Fibroblast of the conjunctiva (primary cell): ENCODE results near the gene PTPRS.

Experiments used
- DNase-seq: peaks from one replicate; pipeline ENCODE4 v3.0.0-alpha.2; 2010; ENCODE audit warnings: low read depth

Gene PTPRS

DNA sequence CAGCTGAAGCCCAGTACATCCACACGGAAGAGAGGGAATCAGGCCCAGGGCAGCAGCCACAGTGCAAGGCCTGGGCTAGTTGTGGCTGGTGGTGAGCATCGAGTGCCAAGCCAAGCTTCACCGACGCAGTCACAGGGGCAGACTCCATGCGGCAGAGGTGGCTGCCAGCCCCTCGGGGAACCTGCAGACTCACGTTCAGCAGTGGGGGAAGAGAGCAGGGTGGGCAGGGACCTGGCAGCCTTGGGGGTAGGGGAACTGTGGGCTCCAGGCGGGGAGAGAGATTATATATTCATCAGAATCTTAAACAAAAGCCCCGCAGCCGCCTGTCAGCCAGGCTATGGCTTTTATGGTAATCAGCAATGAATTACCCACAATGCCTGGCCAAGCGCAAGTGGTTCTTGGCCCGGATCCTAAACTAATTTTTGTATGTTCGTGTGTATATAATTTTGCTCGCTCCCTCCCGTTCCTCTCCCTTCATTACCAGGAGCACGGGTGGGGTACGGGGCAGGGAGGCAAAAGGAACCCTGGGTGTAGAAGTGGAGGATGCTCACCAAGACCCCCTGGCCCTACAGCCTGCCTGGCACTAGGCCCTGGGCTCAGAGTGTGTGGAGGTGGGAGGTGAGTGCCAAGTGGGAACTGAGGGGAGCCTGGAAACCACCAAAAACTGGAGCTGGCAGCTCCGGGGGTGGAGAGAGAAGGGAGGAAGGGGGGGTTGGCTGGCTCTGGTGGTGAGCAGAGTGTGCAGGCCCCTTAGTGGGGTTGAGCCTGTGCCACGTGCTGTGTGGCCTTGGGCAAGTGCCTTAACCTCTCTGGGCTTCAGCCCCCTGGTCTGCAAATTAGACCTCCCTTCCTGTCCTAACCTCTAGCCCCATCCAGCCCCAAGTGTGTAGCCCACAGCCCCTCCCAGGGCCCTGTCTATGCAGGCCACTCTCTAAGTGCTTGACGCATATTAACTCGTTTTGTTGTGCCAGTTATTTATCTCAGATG lies 31.9 kb downstream of the PTPRS start:
- DNase-seq: peak; percentile 94

- no peak for DNase-seq
These were observed 33.0 kb downstream of the PTPRS start for GRCh38 chr19:5307655-5308054.

- no peak for DNase-seq
These were observed 35.4 kb downstream of the PTPRS start for GRCh38 chr19:5305163-5305562.

DNA sequence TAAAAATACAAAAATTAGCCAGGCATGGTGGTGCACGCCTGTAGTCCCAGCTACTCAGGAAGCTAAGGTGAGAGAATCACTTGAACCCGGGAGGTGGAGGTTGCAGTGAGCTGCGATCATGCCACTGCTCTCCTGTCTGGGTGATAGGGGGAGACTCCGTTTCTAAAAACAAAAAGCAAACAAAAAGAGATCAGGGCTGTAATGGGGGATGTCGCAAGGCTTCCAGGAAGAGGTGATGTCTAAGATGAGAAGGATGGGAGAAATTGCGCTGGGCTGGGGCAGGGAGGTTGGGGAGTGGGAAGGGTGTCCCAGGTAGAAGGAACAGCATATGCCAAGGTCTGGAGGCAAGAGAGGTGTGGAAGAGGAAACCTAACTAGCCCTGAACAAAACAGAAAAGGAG lies 36.1 kb downstream of the PTPRS start:
- no peak for DNase-seq

GRCh38 chr19:5303208-5303607 lies 37.4 kb downstream of the PTPRS start:
- DNase-seq: no peak

DNA sequence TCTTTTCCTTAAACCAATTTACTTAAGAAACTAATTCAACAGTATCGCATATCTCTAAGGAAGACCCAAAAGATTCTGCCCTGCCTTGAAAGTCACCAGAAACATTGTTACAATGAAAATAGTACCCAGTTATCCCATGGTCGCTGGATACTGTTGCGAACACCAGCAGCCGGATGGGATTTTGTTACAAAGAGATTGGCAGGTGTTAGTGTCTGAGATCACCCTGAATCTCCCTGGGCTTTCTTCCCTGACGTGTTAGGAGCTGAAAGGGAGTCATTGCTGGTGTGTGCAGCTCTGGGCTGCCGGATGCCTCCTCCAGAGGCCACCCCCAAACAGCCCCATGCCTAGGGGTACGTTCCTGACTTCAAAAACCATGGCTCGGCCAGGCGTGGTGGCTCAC lies 38.2 kb downstream of the PTPRS start:
- no peak for DNase-seq

DNA sequence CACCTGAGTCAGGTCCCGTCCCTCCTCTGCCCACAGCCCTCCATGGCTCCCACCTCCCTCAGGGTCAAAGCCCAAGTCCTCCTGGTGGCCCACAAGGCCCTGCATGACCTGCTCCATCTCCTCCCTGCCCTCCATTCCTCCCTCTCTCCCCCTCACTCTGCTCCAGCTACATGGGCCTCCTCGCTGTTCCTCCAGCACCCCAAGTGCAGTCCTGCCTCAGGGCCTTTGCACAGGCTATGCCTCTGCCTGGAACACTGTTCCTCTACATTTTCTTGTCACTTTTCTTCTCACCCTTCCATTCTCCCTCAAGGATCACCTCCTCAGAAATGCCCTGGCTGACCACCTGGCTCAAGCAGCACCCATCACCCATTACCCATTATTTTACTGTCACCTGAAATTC lies 41.5 kb downstream of the PTPRS start:
- no peak for DNase-seq

DNA sequence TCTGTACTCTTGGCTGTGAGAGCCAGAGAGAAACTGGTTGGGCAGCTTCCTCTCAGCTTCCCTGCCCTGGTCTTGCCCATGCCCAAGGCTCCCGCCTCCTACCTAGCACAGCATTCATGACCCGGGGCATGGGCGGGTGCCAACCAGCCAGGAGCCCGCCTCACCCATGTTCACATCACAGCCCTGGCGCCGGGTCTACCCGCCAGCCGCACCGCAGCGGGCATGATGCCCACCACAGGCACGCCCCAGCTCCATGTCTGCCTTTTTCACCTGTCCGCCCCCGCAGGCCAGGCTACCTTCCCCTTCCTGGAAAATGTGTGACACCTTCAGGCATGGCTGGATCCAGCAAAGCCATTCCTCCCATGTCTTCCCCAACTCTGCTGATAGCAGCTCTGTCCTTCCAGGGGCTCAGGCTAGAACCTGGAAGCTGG lies 42.1 kb downstream of the PTPRS start:
- DNase-seq: no peak

DNA sequence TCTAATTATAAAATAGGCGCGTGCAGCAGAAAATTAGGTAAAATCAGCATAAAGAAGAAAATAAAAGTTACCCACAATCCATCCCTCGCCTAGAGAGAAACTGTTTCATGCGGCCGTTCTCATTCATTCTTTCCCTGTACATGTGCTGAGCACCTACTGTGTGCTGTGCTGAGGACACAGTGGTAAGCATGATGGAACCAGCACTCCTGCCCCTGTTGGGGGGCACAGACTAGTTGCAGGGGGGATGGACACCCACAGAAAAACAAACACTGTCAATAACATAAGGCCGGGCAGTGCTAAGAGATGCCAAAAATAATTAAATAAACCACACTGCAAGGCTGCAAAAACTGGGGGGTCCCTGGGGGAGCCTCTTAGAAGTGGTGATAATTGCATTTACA lies 43.3 kb downstream of the PTPRS start:
- no peak for DNase-seq

GRCh38 chr19:5296457-5297271 lies 43.9 kb downstream of the PTPRS start:
- no peak for DNase-seq

GRCh38 chr19:5296021-5296420 lies 44.6 kb downstream of the PTPRS start:
- DNase-seq: no peak

DNA sequence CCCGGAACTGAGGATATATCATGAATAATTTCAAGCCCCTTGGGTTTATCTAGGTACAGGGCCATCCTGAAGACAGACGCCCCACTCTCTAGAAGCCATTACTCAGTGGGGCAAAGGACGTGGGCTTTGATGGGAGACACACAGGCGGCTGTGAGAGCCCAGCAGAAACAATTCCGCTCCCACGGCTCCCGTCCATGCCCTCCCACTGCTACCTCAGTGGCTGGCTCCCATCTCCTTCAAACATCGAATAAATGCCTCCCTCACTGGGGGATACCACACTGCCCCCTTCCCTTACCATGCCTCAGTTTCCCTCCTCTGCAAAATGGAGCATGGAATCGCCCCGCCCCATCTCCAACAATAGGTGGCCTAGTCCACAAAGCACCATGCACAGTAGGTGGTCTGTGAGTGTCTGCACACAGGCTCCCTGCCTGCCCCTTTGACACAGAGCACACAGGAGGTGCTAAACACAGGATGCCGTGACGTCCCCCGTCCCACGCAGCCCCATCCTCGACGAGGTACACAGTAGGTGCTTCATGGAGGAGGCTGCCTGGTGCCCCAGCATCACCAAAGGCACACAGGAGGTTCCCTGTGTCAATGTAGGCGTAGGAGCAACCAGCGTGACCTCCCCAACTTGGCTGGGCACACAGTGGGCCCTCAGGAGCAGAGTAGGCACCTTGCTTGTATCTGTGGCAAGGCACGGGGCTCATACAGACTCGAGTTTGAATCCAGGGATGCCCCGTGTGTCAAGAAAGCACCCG lies 46.0 kb downstream of the PTPRS start:
- DNase-seq: no peak

- peak; percentile 49 for DNase-seq
These were observed 46.8 kb downstream of the PTPRS start for GRCh38 chr19:5293612-5294378.

DNA sequence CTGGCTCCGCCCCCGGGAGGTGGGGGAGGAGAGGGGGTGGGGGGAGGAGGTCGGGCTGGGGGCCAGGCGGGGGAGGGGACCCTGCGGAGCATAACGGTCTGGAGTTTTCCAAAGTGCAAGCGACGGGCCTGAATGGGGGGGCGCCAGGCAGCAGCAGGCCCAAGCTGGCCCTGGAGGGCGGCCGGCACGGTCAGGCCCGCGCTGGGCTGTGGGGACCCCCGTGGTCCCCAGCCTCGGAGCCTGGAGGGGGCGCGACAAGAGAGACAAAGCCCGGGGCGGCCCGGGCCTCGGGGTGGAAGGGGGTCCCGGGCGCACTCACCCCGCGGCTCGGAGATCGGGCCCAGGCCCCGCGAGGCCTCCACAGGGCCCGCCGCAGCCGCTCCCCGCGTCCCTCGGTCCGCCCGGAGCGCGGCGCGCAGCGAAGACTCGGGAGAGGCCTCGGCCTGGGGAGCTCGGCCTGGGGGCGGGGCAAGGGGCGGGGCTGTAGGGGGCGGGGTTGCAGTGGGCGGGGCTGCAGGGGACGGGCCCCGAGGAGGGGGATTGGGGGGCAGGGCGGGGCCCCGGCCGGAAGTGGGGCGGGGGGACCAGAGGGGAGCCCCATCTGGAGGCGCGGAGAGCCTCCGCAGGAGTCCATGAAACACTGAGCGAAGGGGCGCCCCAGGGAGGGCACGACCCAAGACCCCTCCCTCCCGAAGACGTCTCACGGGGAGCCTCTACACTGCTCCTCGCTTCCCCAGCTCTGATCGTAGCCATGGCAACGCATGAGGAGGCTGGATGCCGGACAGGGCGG lies 47.6 kb downstream of the PTPRS start:
- DNase-seq: peak; percentile 61

DNA sequence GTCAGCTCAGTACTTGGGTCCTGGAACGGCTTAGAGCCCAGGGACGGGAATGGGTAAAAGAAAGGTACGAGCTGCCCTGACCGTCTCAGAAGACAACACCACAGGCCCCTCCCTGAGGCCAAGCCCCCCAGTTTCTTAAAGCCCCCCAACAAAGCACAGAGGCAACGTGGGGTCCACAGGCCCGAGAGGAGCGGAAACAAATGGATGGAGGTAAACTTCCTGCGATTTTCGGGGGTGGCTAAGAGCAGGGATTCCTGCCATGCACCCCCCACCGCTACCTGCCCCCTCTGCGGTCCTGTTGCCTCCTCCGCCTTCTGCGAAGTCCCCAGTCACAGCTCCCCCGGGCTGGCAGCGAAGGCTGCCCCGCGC lies 48.2 kb downstream of the PTPRS start:
- DNase-seq: no peak

GRCh38 chr19:5291588-5292193 lies 48.9 kb downstream of the PTPRS start:
- DNase-seq: no peak
